Lung (tissue), 12 donors: ENCODE data around the gene CHI3L1. TPM values are rescaled to one million over a fixed set of nuclear protein-coding genes. Genes with fewer than 3 reads are reported as not detected.

ENCODE experiments used
- ATAC-seq: fragments of 200-7000 bp; cut with Tn5 transposase; one replicate; pipeline ENCODE4 v1.9.1; 2020; ENCODE audit warnings: moderate number of reproducible peaks; ENCODE audit not compliant: insufficient read depth, low FRiP score
- DNase-seq, 3 donors: peaks; one replicate each; pipeline ENCODE4 v3.0.0-alpha.2; 2013 to 2017
- H3K27ac ChIP-seq, 2 donors: one replicate each; pipeline ENCODE4 v1.5.1; 2013; ENCODE audit warnings: mild to moderate bottlenecking in 2 of 2, moderate library complexity in 2 of 2, control low read depth in 1 of 2, inconsistent platforms in 1 of 2, low read depth in 1 of 2, low read length in 1 of 2
- H3K27me3 ChIP-seq, 3 donors: one replicate each; pipeline ENCODE4 v1.5.1; 2013; ENCODE audit warnings: low read length in 2 of 3; ENCODE audit not compliant: control insufficient read depth in 3 of 3, insufficient read depth in 3 of 3
- H3K36me3 ChIP-seq, 4 donors: one replicate each; pipeline ENCODE4 v1.5.1; 2013; ENCODE audit warnings: low read length in 4 of 4, mild to moderate bottlenecking in 1 of 4, moderate library complexity in 1 of 4; ENCODE audit not compliant: control insufficient read depth in 4 of 4, insufficient read depth in 4 of 4
- H3K4me1 ChIP-seq, 5 donors: one replicate each; pipeline ENCODE4 v1.5.1; 2013; ENCODE audit warnings: low read length in 5 of 5, mild to moderate bottlenecking in 2 of 5, moderate library complexity in 1 of 5; ENCODE audit not compliant: control insufficient read depth in 5 of 5, insufficient read depth in 5 of 5
- H3K4me3 ChIP-seq: one replicate; pipeline ENCODE4 v1.5.1; 2013; ENCODE audit warnings: mild to moderate bottlenecking, control low read depth, moderate library complexity
- H3K9ac ChIP-seq, 2 donors: one replicate each; pipeline ENCODE4 v1.5.1; 2013; ENCODE audit warnings: low read length in 2 of 2, control low read depth in 1 of 2; ENCODE audit not compliant: insufficient read depth in 1 of 2
- H3K9me3 ChIP-seq, 4 donors: one replicate each; pipeline ENCODE4 v1.5.1; 2013; ENCODE audit warnings: low read length in 3 of 4, mild to moderate bottlenecking in 1 of 4, moderate library complexity in 1 of 4; ENCODE audit not compliant: control insufficient read depth in 4 of 4, insufficient read depth in 3 of 4
- CTCF ChIP-seq: IDR thresholded peaks from 2 replicates; pipeline ENCODE4 v1.5.1; 2012; ENCODE audit warnings: mild to moderate bottlenecking; ENCODE audit errors: control extremely low read depth, extremely low read depth
- WGBS, 2 donors: extraction: QIAGEN DNeasy Blood & Tissue Kit; methylation state at CpG; one replicate each; pipeline ENCODE4 v1.1.7; 2013; 5-methylcytosine and 5-hydroxymethylcytosine counted together
- polyA plus RNA-seq, 2 donors: library from polyadenylated mRNA; stranded (reverse); fragments of 200-250 nt; gene quantifications; one replicate each; pipeline ENCODE4 v1.2.1, GENCODE V29; 2013
- total RNA-seq, 2 donors: library from RNA; depleted of rRNA in 1 of 2; stranded (reverse); fragments of >200 nt in 1 of 2; gene quantifications; one replicate each; pipeline ENCODE4 v1.2.1, GENCODE V29; 2014 to 2021
- donor health status: control.
- donor health status: control.
- donor health status: Bipolar disorder and iron deficiency.
- donor health status: healthy.
- donor health status: DM: yes; HTN: yes; CAD: no.

CHI3L1 gene
- total and polyA plus RNA-seq, 4 donors: 46.4 to 169 (median 110) TPM

DNA sequence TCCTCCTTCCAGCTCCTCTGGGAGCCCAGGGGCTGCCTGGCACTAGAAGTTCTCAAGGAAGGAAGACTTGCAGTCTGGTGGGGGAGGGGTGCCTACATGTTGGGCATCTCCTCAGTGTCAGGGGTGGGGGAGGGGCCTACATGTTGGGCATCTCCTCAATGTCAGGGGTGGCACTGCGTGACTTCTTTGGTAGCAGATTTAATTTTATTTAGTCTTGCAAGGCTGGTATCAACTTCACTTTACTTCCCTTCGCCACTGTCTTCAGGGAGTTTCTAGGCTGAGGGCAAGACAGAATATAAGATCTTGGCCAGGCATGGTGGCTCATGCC lies 40.5 kb downstream of the CHI3L1 start:
- WGBS, 2 donors: 93 to 98% methylated on average over 2 of the region's 2 CpGs
- H3K36me3 ChIP-seq: no peaks in the 10 kb centered on the region
- no peak overlapping the region for H3K27ac ChIP-seq
- H3K9ac ChIP-seq: no peak overlapping the region
- peaks cover 0 to 20% (median 0%) of the 10 kb centered on the region in 5 donors for H3K4me1 ChIP-seq
- H3K9me3 ChIP-seq: peaks cover 0 to 2% (median 0%) of the 10 kb centered on the region in 4 donors
- no peak overlapping the region for H3K4me3 ChIP-seq
- no peaks in the 10 kb centered on the region for H3K27me3 ChIP-seq
- no peak for DNase-seq
- ATAC-seq: no peak
- no peak for TF ChIP-seq CTCF

DNA sequence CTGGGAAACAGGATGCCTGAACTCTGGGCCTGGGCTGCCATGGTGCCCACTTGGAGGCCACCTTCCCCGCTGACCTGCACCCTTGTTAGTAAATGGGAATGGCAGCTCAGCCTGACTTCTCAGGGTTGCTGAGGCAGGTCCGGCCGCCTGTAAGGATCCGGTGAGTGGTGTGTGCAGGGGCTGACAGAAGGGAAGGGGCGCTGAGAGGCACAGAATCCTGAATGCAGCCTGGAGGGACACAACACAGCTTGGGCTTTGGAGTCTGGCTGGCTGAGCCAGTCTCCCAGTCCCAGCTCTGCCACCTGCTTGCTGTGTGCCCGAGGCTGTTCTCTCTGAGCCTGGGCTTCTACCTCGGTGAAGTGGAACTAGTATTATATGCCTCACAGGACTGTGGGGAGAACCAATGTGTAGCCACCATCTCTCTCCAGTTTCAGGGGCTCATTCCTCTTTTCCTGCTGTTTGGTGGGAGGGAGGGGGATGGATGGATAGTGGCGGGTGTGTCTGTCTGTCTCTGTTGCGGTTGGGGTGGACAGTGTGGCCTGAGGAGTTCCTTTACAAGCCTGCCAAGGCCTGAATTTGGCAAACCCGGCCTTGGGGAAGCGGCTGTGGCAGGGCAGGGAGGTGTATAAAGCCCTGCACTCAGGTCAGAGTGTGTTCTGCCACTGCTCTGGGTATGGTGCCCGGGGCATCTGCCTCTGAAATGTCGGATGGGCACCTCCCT lies 41.0 kb downstream of the CHI3L1 start:
- peaks cover 0 to 2% (median 0%) of the 10 kb centered on the region in 4 donors for H3K9me3 ChIP-seq
- ATAC-seq (no peak), DNase-seq (no peak)
- 84 to 93% methylated on average over 13 of the region's 13 CpGs for WGBS, 2 donors
- no peak overlapping the region for H3K27ac ChIP-seq
- no peaks in the 10 kb centered on the region for H3K27me3 ChIP-seq
- TF ChIP-seq CTCF: no peak
- H3K36me3 ChIP-seq: no peaks in the 10 kb centered on the region
- peaks cover 0 to 20% (median 1%) of the 10 kb centered on the region in 5 donors for H3K4me1 ChIP-seq
- H3K4me3 ChIP-seq: no peak overlapping the region
- H3K9ac ChIP-seq: no peak overlapping the region

GRCh38 chr1:203144661-203145060 lies 41.8 kb downstream of the CHI3L1 start:
- WGBS, 2 donors: 68 to 78% methylated on average over 6 of the region's 6 CpGs
- peaks cover 0 to 2% (median 0%) of the 10 kb centered on the region in 4 donors for H3K9me3 ChIP-seq
- peaks cover 0 to 20% (median 3%) of the 10 kb centered on the region in 5 donors for H3K4me1 ChIP-seq
- no peak overlapping the region for H3K4me3 ChIP-seq
- no peak overlapping the region for H3K27ac ChIP-seq
- TF ChIP-seq CTCF: no peak
- H3K36me3 ChIP-seq: no peaks in the 10 kb centered on the region
- ATAC-seq: no peak
- H3K27me3 ChIP-seq: no peaks in the 10 kb centered on the region
- H3K9ac ChIP-seq: peak overlapping the region in 1 of 2 donors; percentile 49
- peak in 1 of 3 donors; percentile 49 for DNase-seq
